Parathyroid adenoma (tissue), 2 donors: Measurements from ENCODE around the gene FOXD3.

Experiments used
- H2AFZ ChIP-seq: fragments of 300-600 bp; sonication (generic); one replicate; pipeline ENCODE4 v1.7.0; 2017; ENCODE audit warnings: antibody characterized with exemption, mild to moderate bottlenecking
- H3K27ac ChIP-seq: fragments of 300-600 bp; sonication (generic); one replicate; pipeline ENCODE4 v1.7.0; 2017
- H3K27me3 ChIP-seq: fragments of 300-600 bp; sonication (generic); one replicate; pipeline ENCODE4 v1.7.0; 2017; ENCODE audit warnings: low read length; ENCODE audit not compliant: control insufficient read depth, insufficient read depth
- H3K36me3 ChIP-seq: fragments of 300-600 bp; sonication (generic); one replicate; pipeline ENCODE4 v1.7.0; 2017; ENCODE audit warnings: low read length; ENCODE audit not compliant: control insufficient read depth, insufficient read depth
- H3K4me1 ChIP-seq: fragments of 300-600 bp; sonication (generic); one replicate; pipeline ENCODE4 v1.7.0; 2017; ENCODE audit warnings: control low read depth
- H3K4me2 ChIP-seq: fragments of 300-600 bp; sonication (generic); one replicate; pipeline ENCODE4 v1.7.0; 2017; ENCODE audit warnings: low read length
- H3K4me3 ChIP-seq: fragments of 300-600 bp; sonication (generic); one replicate; pipeline ENCODE4 v1.7.0; 2017; ENCODE audit warnings: low read depth, low read length
- H3K79me2 ChIP-seq: fragments of 300-600 bp; sonication (generic); one replicate; pipeline ENCODE4 v1.7.0; 2017; ENCODE audit warnings: control low read depth
- H3K9ac ChIP-seq: fragments of 300-600 bp; sonication (generic); one replicate; pipeline ENCODE4 v1.7.0; 2017; ENCODE audit warnings: mild to moderate bottlenecking
- H3K9me3 ChIP-seq: fragments of 300-600 bp; sonication (generic); one replicate; pipeline ENCODE4 v1.7.0; 2017; ENCODE audit warnings: low read length; ENCODE audit not compliant: control insufficient read depth
- TF ChIP-seq, protein P1 (sequence below): fragments of 300-600 bp; sonication (generic); IDR thresholded peaks from one replicate; pipeline ENCODE4 v1.7.0; 2017; ENCODE audit warnings: antibody characterized with exemption, mild to moderate bottlenecking
- donor health status: primary hyperparathyroidism.

Gene FOXD3

GRCh38 chr1:63324779-63325119 lies 2.4 kb downstream of the FOXD3 start:
- Histone ChIP-seq H3K79me2 (no peaks in the 10 kb centered on the region), H3K4me1 (no peaks in the 10 kb centered on the region), H3K4me2 (no peak overlapping the region), H3K27me3 (peaks cover 29% of the 10 kb centered on the region), H3K4me3 (no peak overlapping the region), H2AFZ (no peak overlapping the region), H3K27ac (no peak overlapping the region), H3K9me3 (no peaks in the 10 kb centered on the region), H3K36me3 (no peaks in the 10 kb centered on the region), H3K9ac (no peak overlapping the region)
- TF ChIP-seq, protein P1, sequence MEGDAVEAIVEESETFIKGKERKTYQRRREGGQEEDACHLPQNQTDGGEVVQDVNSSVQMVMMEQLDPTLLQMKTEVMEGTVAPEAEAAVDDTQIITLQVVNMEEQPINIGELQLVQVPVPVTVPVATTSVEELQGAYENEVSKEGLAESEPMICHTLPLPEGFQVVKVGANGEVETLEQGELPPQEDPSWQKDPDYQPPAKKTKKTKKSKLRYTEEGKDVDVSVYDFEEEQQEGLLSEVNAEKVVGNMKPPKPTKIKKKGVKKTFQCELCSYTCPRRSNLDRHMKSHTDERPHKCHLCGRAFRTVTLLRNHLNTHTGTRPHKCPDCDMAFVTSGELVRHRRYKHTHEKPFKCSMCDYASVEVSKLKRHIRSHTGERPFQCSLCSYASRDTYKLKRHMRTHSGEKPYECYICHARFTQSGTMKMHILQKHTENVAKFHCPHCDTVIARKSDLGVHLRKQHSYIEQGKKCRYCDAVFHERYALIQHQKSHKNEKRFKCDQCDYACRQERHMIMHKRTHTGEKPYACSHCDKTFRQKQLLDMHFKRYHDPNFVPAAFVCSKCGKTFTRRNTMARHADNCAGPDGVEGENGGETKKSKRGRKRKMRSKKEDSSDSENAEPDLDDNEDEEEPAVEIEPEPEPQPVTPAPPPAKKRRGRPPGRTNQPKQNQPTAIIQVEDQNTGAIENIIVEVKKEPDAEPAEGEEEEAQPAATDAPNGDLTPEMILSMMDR = no peak

DNA sequence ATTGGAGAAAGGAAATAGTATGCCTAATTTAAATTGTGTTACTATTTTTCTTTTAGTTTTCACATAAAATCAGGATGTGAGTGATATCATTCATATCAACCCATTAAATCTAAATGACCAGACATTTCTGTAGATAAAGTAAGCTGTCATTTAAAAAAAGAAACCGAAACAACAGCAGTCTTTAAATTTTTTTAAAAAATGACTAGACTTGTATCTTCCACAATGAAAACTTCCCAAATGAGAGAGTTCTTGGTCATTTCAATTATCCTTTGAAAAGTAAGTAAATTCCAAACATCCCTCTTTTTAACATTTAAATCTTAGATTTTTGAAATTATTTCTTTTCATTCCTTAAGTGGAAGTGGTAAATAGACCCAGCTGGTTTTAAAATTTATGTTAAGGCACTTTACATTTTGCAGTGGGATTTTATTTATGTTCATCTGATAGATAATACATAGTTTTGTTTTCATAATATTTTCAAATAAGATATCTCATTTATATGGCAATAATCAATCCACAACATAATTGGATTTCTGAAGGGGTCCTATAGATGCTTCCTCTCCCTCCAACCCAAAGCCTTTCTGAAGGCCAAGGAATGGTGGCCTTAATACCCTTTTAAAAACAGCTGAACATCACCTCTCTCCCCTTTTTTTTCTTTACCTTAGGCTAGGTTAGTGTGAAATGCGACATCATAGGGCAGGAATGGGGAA lies 3.1 kb downstream of the FOXD3 start:
- no peaks in the 10 kb centered on the region for H3K79me2 ChIP-seq
- H3K36me3 ChIP-seq = no peaks in the 10 kb centered on the region
- H3K27ac ChIP-seq = no peak overlapping the region
- no peak overlapping the region for H2AFZ ChIP-seq
- TF ChIP-seq, protein P1 = no peak
- no peak overlapping the region for H3K9ac ChIP-seq
- no peaks in the 10 kb centered on the region for H3K9me3 ChIP-seq
- no peak overlapping the region for H3K4me2 ChIP-seq
- H3K4me1 ChIP-seq = no peaks in the 10 kb centered on the region
- peaks cover 29% of the 10 kb centered on the region for H3K27me3 ChIP-seq
- no peak overlapping the region for H3K4me3 ChIP-seq

DNA sequence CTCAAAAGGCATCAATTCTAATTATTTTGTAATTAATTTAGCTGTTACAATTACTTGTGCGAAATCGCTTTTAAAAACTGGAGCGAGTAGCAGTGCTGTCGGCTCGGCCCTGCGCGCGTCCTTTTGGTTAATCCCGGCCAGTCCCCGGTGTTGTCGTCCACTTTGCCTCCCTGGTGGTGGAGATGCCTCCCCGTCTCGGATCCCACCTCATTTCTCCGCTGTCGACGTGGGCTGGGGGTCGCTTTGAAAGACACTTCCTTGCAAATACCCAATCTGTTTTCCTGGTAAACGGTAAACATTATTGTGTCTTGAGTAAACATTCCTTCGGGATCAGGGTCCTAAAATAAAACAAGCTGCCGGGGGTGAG lies 3.7 kb downstream of the FOXD3 start:
- Histone ChIP-seq H3K4me2 (no peak overlapping the region), H3K4me1 (no peaks in the 10 kb centered on the region), H3K9ac (no peak overlapping the region), H3K27me3 (peaks cover 30% of the 10 kb centered on the region), H3K9me3 (no peaks in the 10 kb centered on the region), H3K36me3 (no peaks in the 10 kb centered on the region), H3K79me2 (no peaks in the 10 kb centered on the region), H3K27ac (no peak overlapping the region), H3K4me3 (no peak overlapping the region), H2AFZ (no peak overlapping the region)
- TF ChIP-seq, protein P1 = no peak

DNA sequence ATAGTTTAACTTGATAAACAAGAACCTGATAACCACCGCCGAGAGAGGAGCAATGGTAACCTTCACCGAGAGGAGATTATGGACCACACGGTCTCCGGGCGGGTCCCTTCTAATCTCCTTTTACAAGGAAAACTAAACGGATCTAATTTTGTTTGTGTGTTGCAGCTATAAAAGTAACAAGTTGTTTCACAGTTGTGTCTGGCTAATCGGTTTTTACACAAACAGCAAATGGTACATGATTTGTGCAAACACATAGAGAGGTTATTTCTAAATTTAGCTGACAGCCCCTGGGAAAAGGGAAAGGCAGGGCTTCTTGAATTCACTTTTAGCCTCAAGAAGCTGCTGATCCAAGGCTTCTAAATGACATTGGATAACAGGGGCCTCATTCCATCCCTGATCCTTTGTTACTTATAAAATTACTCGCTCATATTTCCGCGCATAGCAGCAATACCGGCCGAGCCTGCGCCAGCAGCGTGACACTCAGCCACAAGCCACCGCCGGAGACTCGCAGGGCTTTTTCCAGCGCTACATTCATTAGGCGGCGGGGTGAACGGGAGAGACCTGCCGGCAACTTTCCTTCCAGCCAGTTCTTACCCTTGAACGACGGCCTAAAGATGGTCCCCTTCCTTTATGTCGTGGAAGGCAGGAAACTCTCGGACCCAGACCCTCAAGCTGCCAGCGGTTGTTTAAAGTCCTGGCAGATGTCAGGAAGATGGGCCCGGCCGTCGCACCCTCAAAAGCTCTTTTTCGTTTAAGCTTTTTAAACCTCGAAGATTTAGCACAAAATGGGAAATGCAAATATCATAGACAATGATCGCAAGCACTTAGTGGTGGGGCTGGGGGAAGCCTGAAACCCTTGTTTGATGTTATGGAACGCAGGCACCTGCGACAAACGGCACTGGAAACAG lies 4.4 kb downstream of the FOXD3 start:
- H3K27ac ChIP-seq = no peak overlapping the region
- H3K9me3 ChIP-seq = no peaks in the 10 kb centered on the region
- H3K4me3 ChIP-seq = no peak overlapping the region
- no peaks in the 10 kb centered on the region for H3K36me3 ChIP-seq
- H3K4me2 ChIP-seq = no peak overlapping the region
- H2AFZ ChIP-seq = no peak overlapping the region
- peaks cover 30% of the 10 kb centered on the region for H3K27me3 ChIP-seq
- H3K79me2 ChIP-seq = no peaks in the 10 kb centered on the region
- no peaks in the 10 kb centered on the region for H3K4me1 ChIP-seq
- TF ChIP-seq, protein P1 = no peak
- H3K9ac ChIP-seq = no peak overlapping the region
